ENCODE measurements around the gene ALS2CL. TPM values are rescaled to one million over a fixed set of nuclear protein-coding genes. Genes with fewer than 3 reads are reported as not detected.

Gene ALS2CL
- total RNA-seq, 1 donor from 2014 or later, result 43.8 TPM

- DNase-seq (ENCODE audit: low spot score), result peak; percentile 5
Observed at GRCh38 chr3:46716461-46717441, 23.3 kb upstream of the ALS2CL start.

- DNase-seq (ENCODE audit: low spot score), result no peak
Observed at GRCh38 chr3:46715507-46716175, 22.2 kb upstream of the ALS2CL start.

GRCh38 chr3:46714728-46715506, 21.4 kb upstream of the ALS2CL start:
- no peak for DNase-seq (ENCODE audit: low spot score)

DNA sequence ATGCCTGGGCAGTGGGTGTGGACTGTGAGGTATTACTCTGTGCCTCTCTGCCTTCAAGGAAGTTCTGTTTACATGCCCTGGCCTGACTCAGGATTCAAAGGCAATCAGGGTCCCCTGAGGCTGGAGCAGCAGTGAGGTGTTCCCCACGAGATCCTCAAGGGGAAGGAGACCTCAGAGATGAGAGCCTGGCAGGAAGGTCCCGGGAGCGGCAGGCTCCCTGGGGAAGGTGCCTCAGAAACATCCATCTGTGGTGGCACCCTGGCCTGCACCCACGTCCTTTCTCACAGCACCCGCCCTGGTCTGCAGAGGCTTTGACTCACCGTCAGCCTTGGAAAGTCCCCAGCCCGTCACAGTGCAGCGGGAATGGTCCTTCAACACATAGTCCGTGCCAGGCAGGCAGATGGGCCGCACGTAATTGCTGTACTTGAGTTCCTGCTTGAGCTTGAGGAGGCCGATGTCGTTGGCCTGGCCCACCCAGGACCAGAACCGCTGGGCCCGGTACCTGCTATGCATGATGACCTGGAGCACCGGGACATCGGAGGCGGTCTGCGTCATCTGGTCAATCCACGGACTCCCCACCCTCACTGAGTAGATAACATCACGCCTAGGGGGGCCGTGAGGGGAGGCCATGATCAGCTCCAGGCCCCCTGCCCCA, 20.5 kb upstream of the ALS2CL start:
- DNase-seq (ENCODE audit: low spot score), result no peak

DNA sequence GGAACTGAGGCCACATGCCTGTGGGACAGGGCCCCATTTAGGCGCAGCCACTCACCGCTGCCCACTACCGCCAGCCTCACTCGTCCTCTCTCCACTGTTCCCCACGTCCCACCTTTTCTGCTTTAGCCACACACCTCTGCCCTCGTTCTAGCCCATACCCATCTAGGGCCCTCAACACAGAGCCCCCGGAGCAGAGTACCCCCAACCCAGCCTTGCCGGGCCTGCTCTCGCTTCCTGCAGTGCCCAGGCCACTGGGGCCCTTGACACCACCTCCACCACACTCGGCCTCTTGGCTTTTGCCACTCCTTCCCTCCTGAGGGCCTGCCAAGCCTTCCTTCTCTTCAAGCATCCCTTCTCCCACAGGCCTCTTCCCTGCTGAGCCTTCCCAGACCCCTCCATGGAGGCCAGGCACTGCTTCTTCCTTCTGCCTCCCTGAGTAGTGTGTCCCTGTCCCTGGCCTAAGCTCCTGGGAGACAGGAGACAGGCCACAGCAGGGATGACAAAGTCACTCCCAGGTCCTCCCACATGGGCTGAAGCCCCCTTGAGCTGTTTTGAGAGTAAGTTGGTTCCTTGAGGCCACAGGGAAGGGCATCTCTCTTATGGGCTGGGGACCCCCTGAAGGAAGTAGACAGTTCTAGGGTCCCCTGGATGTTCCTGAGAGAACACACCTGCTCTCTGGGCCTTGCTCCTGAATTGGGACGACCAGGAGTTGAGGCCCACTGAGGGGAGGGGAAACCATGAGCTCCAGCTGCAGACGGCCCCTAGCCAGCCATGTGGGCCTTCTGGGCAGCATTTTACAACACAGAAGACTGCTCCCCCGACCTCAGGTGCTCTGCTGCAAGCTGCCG, 19.8 kb upstream of the ALS2CL start:
- no peak for DNase-seq (ENCODE audit: low spot score)

DNA sequence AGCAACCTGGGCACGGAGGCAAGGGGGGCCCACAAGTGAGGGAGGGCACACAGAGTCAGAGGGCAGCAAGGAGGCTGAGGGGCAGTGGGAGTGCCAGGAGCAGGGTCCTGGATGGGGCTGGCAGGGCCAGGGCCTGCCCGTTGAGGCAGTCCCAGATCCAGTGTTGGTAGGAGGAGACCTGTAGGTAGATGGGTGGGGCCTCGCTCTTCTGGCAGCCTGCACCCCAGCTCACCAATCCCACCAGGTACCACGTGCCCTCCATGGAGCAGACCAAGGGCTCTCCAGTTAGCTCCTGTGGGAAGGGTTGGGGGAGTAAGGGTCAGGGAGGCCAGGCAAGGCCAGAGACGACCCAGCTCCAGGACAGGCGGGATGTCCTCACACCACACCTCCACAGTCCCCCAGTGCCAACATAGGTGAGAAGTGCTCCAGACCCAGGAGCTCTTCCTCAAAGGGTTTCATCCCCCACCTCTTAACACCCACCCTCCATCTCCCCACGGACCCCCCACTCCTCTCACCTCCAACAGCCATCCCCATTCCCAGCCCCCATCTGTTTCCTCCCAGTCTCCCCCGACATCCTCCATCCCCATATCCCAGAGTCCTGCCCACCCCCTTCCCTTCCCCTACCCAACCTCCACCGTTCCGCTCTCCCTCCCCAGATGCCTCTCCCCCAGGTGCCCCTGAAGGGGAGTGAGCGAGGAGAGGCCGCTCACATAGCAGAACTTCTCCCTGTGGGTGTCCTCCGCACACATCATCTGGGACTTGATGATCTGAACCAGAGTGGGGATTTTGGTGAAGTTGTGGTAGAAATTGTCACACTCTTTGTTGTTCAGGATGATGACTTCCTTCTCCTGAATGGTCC, 18.9 kb upstream of the ALS2CL start:
- no peak for DNase-seq (ENCODE audit: low spot score)

- no peak for DNase-seq (ENCODE audit: low spot score)
Observed at GRCh38 chr3:46711760-46712159, 18.3 kb upstream of the ALS2CL start.

DNA sequence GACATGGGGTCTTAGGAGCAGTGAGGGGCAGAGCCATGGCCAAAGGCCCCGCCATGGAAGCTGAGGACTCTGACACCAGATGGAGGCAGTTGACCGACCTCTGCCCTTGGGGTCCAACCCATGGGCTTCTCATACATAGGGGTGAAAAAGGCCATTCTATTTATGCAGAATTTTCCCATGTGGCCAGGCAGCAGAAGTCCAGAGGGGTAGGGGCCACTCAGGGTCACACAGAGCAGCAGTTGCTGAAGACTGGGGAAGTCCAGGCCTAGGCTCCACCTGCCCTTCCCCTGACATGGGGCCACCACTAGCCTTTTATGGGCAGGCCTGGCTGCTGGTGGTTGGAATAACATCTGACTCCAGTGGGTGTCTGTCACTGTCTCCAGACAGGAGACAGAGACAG, 17.8 kb upstream of the ALS2CL start:
- DNase-seq (ENCODE audit: low spot score), result no peak

DNA sequence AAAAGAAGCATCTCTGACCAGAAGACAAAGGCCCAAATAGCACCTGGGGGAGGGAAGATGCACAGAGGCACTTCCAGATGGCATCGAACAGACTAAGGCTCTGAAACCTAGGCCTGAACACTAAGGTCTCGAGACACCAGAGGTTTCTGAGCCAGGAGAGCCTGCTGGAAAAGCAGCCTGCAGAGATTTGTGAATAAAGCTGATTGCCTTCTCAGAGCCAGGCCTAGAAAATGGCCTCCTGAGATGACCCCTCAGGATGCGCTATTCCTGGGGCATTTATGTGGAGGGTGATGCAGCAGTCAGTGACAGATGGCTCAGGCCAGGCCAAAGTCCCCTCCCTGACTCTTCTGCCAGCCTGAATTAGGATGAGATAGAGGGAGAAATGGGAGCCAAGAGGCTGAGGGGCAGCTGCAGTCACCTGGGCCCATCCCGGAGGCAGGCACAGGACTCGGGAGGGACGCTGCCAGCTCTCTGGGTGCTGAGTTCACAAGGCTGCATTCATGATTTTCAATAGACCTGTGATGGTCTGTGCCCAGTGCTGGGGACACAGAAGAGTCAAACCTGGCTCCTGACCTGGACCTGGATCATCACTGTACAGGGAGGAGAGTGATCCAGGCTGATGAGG, 17.3 kb upstream of the ALS2CL start:
- DNase-seq (ENCODE audit: low spot score), result no peak

- no peak for DNase-seq (ENCODE audit: low spot score)
Observed at GRCh38 chr3:46710229-46710628, 16.8 kb upstream of the ALS2CL start.

DNA sequence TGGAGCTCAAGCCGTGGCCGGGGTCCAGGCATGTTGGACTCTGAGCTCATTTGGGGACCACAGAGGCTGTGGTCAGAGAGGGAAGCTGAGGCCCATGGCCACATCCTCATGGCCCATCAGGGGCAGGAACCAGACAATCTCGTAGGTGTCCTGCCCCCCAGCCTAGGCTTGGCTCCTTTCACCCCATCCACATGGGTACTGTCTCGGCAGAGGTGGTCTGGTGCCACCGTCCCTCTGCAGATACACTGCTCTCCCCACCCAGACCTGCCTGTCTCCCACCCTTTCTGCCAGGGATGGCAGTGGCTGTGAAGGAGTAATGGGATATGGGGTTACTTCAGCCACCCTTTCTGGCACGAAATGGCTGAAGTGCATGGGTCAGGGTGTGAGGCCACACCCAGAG, 16.2 kb upstream of the ALS2CL start:
- no peak for DNase-seq (ENCODE audit: low spot score)

DNA sequence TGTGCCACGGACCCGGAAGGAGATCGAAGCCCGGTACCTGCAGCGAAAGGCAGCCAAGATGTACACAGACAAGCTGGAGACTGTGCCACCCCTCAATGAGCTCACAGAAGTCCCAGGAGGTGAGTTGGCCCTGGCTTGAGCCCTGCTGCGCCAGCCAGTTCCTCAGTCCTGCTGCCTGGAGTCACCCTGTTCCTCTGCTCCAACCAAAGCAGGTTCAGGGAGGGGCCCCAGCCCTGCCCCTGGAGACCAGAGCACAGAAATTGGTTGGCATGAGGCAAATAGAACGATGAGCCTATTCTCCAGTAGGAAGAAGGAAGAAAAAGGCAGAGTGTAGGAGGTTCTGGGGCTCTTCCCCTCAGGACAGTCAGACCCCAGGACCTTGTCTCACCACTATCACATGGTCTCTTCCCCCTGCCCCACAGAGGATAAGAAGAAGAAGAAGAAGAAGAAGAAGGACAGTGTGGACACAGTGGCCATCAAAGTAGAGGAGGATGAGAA, 15.7 kb upstream of the ALS2CL start:
- no peak for DNase-seq (ENCODE audit: low spot score)

- no peak for DNase-seq (ENCODE audit: low spot score)
Observed at GRCh38 chr3:46708401-46709156, 15.1 kb upstream of the ALS2CL start.

DNA sequence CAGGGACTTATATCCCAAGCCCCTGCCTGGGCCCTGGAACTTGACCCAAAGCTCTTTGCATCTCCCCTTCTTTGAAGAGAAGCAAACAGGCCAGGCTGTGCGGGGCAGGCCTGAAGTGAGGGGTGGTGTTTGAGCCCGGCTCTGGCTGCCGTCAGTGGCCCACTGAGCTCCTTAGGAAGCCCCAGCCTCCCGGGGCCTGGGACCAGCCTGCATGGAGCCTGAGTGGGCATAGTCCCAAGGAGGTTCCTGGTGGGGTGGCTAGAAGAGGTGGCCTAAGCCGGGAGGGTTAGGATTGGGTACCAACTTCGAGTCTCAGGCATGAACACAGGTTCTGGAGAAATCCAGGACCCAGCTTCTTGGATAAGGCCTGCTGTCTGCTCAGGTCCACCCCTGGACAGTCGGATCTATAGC, 14.1 kb upstream of the ALS2CL start:
- DNase-seq (ENCODE audit: low spot score), result no peak

GRCh38 chr3:46706771-46707582, 13.5 kb upstream of the ALS2CL start:
- no peak for DNase-seq (ENCODE audit: low spot score)

DNA sequence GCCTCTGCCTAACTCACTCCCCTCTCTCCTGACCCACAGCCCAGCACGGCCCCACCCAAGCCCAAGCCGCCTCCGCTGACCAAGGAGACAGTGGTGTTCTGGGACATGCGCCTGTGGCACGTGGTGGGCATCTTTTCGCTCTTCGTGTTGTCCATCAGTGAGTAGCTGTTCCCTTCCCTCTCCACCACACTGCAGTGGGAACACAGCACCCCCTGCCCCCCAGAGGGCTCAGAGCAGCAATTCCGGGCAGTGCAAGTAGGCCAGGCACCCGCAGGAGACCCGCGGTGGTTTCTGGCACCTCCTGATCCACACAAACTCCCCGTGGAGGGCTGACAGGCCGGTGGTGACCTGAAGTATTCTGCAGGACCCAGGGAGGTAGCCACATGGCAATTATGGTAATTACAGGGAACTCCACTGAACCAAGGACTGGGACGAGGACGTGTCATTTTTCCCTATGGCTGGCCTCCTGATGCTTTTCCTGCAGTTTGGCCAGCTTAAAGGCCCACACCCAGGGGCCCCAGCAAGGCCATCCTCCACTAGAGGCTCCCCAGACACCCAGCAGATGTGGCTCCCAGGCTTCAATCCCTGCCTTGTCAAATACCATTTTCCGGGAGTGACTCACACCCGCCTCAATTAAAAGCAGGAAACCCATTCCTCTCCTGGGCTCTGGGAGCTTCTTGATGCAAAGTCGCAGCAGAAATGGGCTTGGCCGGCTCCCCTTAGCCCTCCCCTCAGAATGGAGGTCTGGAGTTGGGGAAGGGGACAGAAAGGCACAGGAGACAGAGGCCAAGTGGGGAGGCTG, 12.5 kb upstream of the ALS2CL start:
- DNase-seq (ENCODE audit: low spot score), result no peak

Data from mucosa of gallbladder (tissue), 1 donor.